GM18507 (cell line): ENCODE measurements around the gene ULK4.
"Not testable (repeated sequence)": the region's sequence is repeated elsewhere in the genome, so short reads cannot be mapped to it uniquely, and the experiment has no call there.

Source experiments
- DNase-seq: peaks from one replicate; pipeline ENCODE4 v3.0.0; 2011; ENCODE audit warnings: low read depth; ENCODE audit not compliant: insufficient read length; ENCODE audit errors: extremely low spot score
- FAIRE-seq: peaks from 2 replicates; lab custom pipeline; 2011; peaks lifted over from hg19 to GRCh38; lab: Jason Lieb, UNC

Gene ULK4

DNA sequence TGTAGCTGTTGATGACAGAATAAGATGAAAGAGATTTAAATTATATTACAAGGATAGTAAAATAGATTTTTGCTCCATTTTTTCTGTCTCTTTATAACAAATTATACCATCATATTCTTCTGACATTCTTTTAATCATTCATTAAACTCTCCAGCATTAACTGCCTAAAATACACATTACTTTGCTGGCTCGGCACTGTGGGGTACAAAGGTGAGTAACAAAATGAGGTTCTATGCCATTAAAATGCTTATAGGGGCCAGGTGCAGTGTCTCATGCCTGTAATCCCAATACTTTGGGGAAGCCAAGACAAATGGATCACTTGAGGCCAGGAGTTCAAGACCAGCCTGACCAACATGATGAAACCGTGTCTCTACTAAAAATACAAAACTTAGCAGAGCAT is 81.5 kb downstream of the ULK4 start:
- FAIRE-seq = no peak

DNA sequence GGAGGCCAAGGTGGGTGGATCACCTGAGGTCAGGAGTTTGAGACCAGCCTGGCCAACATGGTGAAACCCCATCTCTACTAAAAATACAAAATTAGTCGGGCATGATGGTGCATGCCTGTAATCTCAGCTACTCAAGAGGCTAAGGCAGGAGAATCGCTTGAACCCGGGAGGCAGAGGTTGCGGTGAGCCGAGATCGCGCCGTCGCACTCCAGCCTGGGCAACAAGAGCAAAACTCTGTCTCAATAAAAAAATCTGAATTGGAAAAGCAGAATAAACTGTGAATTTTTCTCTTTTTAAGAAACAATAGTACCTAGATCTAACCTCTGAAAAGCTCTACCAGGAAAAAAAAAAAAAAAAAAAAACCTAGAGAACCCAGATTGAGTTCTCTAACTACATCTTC is 84.2 kb downstream of the ULK4 start:
- not testable (repeated sequence) for DNase-seq, FAIRE-seq

More for the DNA sequence above, 81.5 kb downstream of the ULK4 start:
- DNase-seq = no peak

DNA sequence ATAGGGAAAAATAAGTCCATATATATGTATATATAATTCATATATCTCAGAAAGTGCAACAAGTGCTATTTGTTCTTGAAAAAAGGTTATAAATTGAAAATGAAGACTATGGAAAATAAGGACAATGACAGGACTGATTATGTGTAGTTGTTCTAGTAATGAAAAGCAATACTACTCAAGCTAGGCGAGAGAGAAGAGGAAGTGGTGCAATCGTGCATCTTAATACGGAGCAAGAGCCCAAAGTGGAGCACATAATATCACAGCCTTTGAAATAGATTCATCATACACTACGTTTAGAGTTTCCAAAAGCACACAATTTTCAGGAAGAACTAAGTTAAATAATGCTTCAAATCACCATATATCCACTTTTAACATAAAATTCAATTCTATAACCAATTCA is 87.9 kb downstream of the ULK4 start:
- no peak for FAIRE-seq
- DNase-seq = no peak

DNA sequence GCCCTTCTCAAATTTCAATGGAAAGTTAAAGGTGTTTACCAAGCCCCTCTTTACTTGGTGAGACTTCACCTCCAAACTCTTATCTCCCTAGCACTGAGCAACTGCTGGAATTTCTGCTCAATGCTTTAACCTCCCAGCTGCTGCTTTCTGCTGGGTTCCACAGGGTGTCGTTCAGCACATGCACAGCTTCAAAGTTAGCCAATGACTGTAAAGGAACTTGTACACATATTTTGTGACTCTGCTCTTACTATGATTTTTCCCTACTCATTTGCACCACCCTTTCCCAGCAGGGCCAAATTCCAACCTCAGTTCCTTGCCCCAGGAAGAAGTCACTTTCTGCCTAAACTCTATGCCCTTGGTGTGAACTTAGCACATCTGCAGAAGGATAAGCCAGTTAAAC is 89.7 kb downstream of the ULK4 start:
- no peak for DNase-seq
- no peak for FAIRE-seq

DNA sequence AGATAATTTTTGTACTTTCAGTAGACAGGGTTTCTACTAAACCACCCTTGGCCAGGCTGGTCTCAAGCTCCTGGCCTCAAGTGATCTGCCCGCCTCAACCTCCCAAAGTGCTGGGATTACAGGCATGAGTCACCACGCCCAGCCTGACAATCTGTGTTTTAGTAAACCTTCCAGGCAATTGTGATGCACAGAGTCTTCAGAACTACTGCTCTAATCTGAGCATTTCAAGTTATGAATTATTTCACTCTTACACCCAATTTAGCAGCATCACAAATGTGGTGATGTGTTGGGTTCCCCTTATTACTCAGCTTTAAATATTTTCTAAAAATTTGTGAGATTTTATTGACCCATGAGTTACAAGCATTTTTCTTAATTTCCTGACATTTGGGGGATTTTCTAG is 94.4 kb downstream of the ULK4 start:
- FAIRE-seq (no peak), DNase-seq (no peak)

DNA sequence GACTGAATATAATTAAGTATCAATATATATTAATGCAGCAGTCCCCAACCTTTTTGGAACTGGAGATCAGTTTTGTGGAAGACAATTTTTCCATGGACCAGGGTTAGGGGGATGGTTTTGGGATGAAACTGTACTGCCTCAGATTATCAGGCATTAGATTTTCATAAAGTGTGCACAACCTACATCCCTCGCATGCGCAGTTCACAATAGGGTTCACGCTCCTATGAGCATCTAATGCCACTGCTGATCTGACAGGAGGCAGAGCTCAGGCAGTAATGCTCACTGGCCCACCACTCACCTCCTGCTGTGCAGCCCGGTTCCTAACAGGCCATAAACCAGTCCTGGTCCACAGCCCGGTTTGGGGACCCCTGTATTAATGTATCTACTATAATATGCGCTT is 95.6 kb downstream of the ULK4 start:
- DNase-seq (no peak), FAIRE-seq (no peak)

DNA sequence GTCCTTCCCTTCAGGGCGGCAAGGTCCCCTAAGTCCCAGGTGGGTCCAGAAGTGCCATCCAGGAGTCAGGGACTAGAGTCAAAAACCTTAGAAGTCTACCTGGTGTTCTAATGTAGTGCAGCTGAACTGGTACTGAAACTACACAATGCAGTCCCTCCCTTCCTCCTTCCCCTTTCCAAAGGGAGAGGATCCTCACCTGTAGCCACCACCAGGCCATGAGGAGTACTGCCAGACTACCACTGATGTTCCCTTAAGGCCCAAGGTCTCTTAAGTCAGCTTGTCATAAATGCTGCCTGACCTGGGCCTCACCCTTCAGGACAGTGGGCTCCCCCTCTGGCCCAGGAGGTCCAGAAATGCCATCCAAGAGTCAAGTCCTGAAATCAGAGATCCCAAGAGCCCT is 98.9 kb downstream of the ULK4 start:
- DNase-seq (no peak), FAIRE-seq (no peak)

DNA sequence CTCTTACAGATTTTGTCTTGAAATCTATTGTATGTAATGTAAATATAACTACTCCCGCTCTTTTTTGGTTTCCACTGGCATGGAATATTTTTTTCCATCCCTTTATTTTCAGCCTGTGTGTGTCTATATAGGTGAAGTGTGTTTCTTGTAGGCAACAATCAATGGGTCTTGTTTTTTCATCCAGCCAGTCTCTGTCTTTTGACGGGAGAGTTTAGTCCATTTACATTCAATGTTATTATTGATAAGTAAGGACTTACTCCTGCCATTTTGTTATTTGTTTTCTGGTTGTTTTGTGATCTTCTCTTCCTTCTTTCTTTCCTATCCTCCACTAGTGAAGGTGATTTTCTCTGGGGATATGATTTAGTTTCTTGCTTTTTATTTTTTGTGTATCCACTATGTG is 101.4 kb downstream of the ULK4 start:
- DNase-seq, FAIRE-seq: not testable (repeated sequence)

DNA sequence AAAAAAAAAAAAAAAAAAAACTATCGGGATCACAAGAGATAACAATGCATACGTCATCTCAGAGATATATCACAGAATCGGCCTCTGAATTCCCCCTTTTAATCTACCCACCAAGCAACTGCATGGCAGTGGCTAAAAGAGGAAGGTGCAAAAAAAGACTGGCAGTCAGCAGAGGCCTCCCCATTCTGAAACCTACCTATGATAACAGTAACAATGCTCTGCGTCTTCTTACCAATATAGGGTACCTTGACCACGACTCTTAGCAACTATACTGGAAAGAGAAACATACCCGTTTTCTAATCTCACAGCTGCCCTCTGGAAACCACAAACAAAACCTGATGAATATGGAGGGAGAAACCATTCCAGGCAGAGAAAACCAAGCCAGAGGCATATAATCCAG is 106.9 kb downstream of the ULK4 start:
- FAIRE-seq (no peak), DNase-seq (no peak)

DNA sequence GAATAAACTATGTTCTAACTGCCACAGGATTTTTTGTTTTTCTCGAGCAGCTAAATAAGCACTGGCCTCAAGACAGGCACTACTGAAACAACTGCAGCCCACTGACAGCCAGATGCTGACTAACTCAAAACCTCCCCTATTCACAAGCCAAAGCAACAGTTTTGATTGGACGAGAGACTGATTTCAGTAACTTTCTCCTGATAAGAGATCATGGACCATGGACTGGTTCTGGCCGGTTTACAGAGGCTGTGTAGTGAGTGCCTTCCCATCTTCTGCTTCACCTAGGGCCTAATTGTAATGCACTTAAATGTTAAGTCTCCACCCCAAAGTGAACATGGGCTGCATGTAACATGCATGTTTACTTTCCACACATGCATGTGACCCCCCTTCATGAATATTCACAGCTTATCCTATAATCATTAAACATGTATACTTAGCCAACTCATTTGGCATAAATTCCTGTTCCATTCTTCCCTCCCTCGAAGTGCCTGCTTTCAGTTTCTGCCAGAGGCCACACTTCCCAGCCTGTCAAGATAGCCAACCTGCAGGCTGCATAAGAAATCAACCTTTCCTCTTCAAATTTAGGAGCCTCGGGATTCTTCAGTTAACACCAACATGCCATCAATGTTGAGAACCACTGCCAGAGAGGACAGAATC is 108.2 kb downstream of the ULK4 start:
- FAIRE-seq (no peak), DNase-seq (no peak)

DNA sequence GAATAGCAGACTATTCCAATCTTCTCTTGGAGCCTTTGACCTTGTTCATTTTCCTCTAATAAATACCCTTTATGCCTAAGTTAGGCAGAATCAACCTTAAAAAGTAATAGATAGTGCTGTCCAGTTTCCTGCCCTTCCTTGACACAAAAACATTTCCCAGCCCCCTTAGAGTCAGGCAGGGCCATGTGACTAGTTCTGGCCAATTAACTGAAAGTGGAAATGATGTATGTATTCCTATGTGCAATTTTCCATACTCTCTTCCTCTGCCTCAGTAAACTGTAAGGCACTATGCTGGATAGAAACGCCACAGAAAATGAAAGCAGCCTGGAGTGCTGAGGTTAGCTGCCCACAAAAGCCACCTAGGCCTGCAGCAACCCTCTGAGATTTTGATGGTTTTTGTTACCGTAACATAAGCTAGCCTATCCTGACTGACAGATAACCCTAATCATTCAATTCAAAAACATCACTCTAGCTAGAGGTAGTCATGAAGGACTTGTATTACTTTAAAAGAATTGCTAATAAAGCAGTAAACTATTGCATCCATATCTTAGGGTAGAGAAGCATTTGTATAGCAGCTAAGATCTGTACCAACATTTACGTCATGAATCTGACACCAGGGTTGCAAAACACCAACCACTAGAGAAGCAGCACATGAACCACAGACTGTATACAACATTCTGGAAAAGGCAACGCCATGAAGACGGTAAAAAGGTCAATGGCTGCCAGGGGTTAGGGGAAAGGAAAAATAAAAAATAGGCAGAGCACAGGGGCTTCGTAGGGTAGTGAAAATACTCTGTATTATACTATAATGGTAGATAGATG is 112.9 kb downstream of the ULK4 start:
- FAIRE-seq = no peak
- DNase-seq = no peak

DNA sequence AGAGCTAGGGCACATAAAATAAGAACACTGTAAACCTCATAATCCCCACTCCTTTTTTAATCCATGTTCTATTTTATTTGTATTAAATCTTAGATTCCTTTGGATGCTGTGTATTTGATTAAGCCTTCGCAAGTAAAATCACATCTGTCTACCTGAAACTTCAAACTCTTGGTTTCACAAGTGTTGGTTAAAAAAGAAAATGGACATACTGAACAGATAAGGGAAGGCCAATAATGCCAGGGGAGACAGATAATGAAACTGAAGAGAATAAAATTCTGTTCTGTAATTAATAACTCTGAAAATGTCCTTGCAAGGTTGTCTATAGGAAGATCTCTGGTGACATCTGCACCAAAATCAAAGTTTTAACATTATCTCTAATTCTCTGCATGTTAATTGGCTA is 114.2 kb downstream of the ULK4 start:
- FAIRE-seq (peak; percentile 29), DNase-seq (no peak)

DNA sequence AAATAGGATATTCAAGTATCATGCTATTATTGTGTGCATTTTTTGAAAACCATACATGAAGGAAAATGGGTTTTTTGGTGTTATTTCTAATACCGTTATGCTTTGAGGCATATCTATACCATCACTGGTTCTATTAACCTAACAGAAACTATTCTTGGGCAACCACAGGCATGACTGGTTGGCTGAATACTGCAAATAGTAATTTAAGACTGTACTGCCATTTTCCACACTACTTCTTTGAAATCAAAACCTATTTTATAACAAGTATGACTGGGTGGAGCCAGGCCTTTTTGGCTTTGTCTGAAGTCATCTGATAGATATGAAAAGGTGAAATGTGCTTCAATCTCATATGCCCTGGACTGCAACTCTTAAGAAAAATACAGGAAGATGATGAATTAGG is 115.1 kb downstream of the ULK4 start:
- DNase-seq = no peak
- no peak for FAIRE-seq

DNA sequence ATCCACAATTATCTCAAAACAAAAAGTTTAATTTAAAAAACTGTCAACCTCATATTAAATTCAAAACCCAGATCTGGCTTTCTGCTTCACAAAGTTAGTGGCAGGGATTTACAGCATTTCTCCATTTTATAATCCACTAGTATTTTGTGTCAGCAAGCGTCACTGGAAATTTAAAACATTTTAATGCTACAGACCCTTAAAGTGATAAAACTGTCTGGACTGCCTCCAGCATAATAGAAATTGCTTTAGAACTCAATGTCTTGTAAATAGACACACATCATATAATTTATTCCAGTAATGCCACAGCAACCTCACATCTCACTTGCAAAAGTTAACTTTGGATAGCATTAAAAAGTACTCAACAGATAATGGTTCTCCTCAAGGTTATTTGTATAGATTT is 116.1 kb downstream of the ULK4 start:
- no peak for DNase-seq
- no peak for FAIRE-seq

DNA sequence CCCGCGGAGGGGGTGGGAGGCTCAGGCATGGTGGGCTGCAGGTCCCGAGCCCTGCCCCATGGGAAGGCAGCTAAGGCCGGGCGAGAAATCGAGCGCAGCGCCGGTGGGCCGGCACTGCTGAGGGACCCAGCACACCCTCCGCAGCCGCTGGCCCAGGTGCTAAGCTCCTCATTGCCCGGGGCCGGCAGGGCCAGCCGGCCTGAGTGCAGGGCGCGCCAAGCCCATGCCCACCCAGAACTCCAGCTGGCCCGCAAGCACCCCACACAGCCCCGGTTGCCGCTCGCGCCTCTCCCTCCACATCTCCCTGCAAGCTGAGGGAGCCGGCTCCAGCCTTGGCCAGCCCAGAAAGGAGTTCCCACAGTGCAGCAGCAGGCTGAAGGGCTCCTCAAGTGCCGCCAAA is 117.6 kb downstream of the ULK4 start:
- not testable (repeated sequence) for FAIRE-seq, DNase-seq

DNA sequence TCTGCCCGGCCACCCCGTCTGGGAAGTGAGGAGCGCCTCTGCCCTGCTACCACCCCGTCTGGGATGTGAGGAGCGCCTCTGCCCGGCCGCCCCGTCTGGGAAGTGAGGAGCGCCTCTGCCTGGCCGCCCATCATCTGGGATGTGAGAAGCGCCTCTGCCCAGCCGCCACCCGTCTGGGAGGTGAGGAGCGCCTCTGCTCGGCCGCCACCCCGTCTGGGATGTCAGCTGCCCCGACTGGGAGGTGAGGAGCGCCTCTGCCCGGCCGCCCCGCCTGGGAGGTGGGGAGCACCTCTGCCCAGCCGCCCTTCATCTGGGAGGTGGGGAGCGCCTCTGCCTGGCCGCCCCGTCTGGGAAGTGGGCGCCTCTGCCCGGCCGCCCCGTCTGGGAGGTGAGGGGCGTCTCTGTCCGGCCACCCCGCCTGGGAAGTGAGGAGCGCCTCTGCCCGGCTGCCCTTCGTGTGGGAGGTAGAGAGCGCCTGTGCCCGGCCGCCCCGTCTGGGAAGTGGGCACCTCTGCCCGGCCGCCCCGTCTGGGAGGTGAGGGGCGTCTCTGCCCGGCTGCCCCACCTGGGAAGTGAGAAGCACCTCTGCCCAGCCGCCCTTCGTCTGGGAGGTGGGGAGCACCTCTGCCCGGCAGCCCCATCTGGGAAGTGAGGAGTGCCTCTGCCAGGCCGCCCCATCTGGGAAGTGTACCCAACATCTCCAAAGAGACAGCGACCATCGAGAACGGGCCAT is 120.8 kb downstream of the ULK4 start:
- FAIRE-seq = not testable (repeated sequence)

DNA sequence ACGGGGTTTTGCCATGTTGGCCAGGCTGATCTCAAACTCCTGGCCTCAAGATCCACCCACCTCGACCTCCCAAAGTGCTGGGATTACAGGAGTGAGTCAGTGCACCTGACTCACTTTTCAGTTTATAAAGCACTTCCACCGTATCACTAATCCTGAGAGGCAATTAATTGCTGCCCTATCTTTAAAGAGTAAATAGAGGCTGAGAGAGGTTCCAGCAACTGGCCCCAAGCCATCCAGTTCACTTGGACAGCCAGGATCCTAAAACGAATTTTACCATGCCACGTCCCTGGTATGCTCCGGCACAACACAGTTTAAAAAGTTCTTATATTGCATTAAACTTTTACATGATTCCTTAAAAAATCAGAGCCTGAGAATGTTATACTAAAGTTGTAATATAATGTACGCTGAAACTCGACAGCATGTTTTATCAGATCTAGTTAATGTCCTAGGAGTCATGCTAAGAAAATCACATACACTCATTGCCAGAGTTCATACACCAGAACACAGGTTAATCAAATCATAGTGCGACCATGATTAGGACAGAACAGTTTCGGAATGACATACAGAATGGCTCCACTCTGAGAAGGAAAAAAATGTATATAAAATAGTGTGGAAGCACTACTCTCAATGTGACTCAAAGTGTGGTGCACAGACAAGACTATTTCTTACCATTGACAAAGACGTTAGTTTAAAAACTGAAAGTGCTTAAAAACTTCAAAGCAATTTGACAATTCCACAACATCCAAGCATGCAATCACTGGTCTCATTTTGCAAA is 125.4 kb downstream of the ULK4 start:
- DNase-seq (no peak), FAIRE-seq (peak; percentile 15)

More for the DNA sequence above, 120.8 kb downstream of the ULK4 start:
- DNase-seq = not testable (repeated sequence)

DNA sequence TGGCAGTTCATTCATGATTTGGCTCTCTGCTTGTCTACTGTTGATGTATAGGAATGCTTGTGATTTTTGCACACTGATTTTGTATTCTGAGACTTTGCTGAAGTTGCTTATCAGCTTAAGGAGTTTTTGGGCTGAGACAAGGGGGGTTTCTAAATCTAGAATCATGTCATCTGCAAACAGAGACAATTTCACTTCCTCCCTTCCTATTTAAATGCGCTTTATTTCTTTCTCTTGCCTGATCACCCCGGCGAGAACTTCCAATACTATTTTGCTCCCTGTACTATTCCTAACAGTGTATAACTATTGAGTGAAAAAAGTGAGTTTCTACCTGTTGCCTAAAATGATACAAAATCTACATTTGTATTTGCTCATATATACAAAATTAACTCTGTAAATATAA is 128.3 kb downstream of the ULK4 start:
- no peak for FAIRE-seq
- DNase-seq = no peak

DNA sequence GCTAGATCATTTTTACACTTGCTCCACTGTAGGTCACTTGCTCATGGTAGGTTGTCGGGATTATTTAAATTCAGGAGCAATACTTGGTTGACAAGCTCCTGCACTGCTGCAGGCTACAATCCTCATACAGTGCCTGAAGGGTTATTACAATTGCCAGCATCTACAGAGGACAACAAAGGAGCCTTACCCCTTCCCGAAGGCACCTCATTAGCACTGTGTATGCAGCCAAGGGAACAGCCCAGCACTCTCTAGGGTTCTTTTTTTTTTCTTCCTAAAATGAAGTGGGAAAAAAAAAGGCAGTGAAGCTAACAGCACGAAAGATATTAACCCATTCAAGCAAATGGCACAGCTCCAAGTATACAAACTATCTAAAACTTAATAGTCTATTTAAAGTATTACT is 142.7 kb downstream of the ULK4 start:
- no peak for FAIRE-seq
- no peak for DNase-seq

DNA sequence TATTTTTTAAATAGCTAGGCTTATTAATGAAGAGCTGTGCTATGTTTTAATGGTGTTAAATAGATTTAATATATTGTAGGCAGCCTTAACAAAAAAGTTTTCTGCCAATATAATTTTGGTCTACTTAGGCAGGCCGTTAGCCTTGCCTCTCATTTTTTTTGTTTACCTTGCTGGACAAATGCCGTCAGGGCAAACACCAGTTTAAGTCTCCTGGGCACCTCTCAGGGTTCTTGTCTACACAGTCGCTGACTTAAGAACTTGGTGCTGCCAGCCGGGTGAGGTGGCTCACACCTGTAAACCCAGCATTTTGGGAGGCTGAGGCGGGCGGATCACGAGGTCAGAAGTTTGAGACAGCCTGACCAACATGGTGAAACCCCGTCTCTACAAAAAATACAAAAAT is 153.3 kb downstream of the ULK4 start:
- no peak for FAIRE-seq
- no peak for DNase-seq
